Tongue (tissue), 3 donors: ENCODE measurements around the gene PCAT7. TPM values are rescaled to one million over a fixed set of nuclear protein-coding genes. Genes with fewer than 3 reads are reported as not detected.

Experiments used
- DNase-seq: peaks from one replicate; pipeline ENCODE4 v3.0.0-alpha.2; 2015
- small RNA-seq: library from RNA; depleted of rRNA; stranded (forward); fragments of <200 nt; gene quantifications from one replicate; pipeline ENCODE3, GENCODE V24; 2014; ENCODE audit warnings: low replicate concordance
- total RNA-seq: library from RNA; depleted of rRNA; stranded (reverse); fragments of >200 nt; gene quantifications from one replicate; pipeline ENCODE4 v1.2.3, GENCODE V29; 2014

The PCAT7 gene
- total RNA-seq, 1 donor from 2014 or later = not detected

GRCh38 chr9:94606646-94607422 lies 52.0 kb downstream of the PCAT7 start:
- DNase-seq = no peak

DNA sequence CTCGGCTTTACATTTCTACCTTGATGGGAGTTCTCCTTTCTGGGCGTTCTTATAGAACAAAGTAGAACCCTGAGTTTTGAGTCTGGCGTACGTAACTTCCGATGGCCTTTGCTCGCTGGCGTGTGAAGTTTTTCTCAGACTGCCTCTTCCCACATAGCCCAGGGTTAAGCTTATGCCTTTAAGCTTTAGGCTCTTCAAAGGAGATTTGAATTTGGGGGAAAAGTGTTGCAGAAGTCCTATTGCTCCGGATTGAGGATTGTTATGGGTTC lies 52.5 kb downstream of the PCAT7 start:
- no peak for DNase-seq

GRCh38 chr9:94610181-94610606 lies 55.3 kb downstream of the PCAT7 start:
- peak; percentile 80 for DNase-seq

- no peak for DNase-seq
Observed at GRCh38 chr9:94611638-94612068, 56.8 kb downstream of the PCAT7 start.

GRCh38 chr9:94612071-94612470 lies 57.2 kb downstream of the PCAT7 start:
- no peak for DNase-seq

- no peak for DNase-seq
Observed at GRCh38 chr9:94613003-94613402, 58.1 kb downstream of the PCAT7 start.

GRCh38 chr9:94619026-94619425 lies 64.1 kb downstream of the PCAT7 start:
- no peak for DNase-seq

Small RNAs within 50 kb of the gene (small RNA-seq; reads per million reads assigned to genes)
- not detected for gene RNU6-669P

Other genes starting within 250 kb of the PCAT7 start
- not detected for gene NUTM2F, start 226.4 kb upstream of the PCAT7 start, total RNA-seq
- gene FBP2, start 38.7 kb downstream of the PCAT7 start, total RNA-seq = 83.0 TPM
- 4.4 TPM for gene FBP1, start 84.4 kb downstream of the PCAT7 start, total RNA-seq
- 391 TPM for gene AOPEP, start 171.6 kb downstream of the PCAT7 start, total RNA-seq